OCI-LY7 (cell line): ENCODE data around the gene TMEM61. TPM values are rescaled to one million over a fixed set of nuclear protein-coding genes. Genes with fewer than 3 reads are reported as not detected.

Experiments
- BruUV-seq: library from RNA; stranded (reverse); fragments of 400-500 nt; replicated peaks from 2 replicates; lab custom pipeline; 2021; lab: Mats Ljungman, UMichigan
- CTCF ChIA-PET: fragments of 300-600 bp; sonication (Branson Sonifier 250); formaldehyde crosslinking; loops from one replicate; lab custom pipeline; 2022; ENCODE audit warnings: antibody characterized with exemption; ENCODE audit not compliant: unreplicated experiment; lab: Charles Lee
- POLR2A ChIA-PET: fragments of 300-600 bp; sonication (Branson Sonifier 250); formaldehyde crosslinking; loops from one replicate; lab custom pipeline; 2022; ENCODE audit warnings: antibody characterized with exemption; lab: Charles Lee
- DNase-seq: peaks from one replicate; pipeline ENCODE4 v3.0.0-alpha.2; 2015; ENCODE audit warnings: low spot score
- H2AFZ ChIP-seq: fragments of 200-600 bp; sonication (generic), shearing (Covaris generic); 2 replicates; pipeline ENCODE4 v1.6.1; 2014; ENCODE audit warnings: mild to moderate bottlenecking, antibody characterized with exemption, low read length, moderate library complexity
- H3K27ac ChIP-seq: fragments of 200-600 bp; sonication (generic); 2 replicates; pipeline ENCODE4 v1.5.1; 2014; ENCODE audit warnings: mixed run types, low read depth, mild to moderate bottlenecking, moderate library complexity, low read length, inconsistent platforms; ENCODE audit not compliant: poor library complexity, severe bottlenecking
- H3K36me3 ChIP-seq: fragments of 200-600 bp; sonication (generic); 2 replicates; pipeline ENCODE4 v1.6.1; 2014; ENCODE audit warnings: mild to moderate bottlenecking, antibody characterized with exemption, low read length, moderate library complexity, mixed read lengths; ENCODE audit not compliant: insufficient read depth
- H3K4me1 ChIP-seq: fragments of 200-600 bp; sonication (generic); 2 replicates; pipeline ENCODE4 v1.5.1; 2014; ENCODE audit warnings: mild to moderate bottlenecking, low read length; ENCODE audit not compliant: insufficient read depth, poor library complexity, severe bottlenecking
- H3K4me2 ChIP-seq: fragments of 200-600 bp; sonication (generic); 2 replicates; pipeline ENCODE4 v1.6.1; 2014; ENCODE audit warnings: mild to moderate bottlenecking, low read length
- H3K4me3 ChIP-seq: fragments of 200-600 bp; sonication (generic); 2 replicates; pipeline ENCODE4 v1.5.1; 2014; ENCODE audit warnings: mild to moderate bottlenecking, low read depth, low read length; ENCODE audit not compliant: poor library complexity, severe bottlenecking
- H3K79me2 ChIP-seq: fragments of 200-600 bp; sonication (generic); 2 replicates; pipeline ENCODE4 v1.6.1; 2016; ENCODE audit warnings: low read depth, mild to moderate bottlenecking, low read length, moderate library complexity, mixed read lengths; ENCODE audit not compliant: insufficient read depth
- H3K9me2 ChIP-seq: fragments of 200-600 bp; sonication (generic); 2 replicates; pipeline ENCODE4 v1.6.1; 2016; ENCODE audit warnings: mild to moderate bottlenecking, low read length, mixed read lengths; ENCODE audit not compliant: insufficient read depth
- H3K9me3 ChIP-seq: fragments of 200-600 bp; sonication (generic); 2 replicates; pipeline ENCODE4 v1.6.1; 2014; ENCODE audit warnings: mild to moderate bottlenecking, mixed run types, low read length, mixed read lengths
- H4K20me1 ChIP-seq: fragments of 200-600 bp; sonication (generic); 2 replicates; pipeline ENCODE4 v1.6.1; 2014; ENCODE audit warnings: mild to moderate bottlenecking, antibody characterized with exemption, low read length, moderate library complexity, mixed read lengths; ENCODE audit not compliant: insufficient read depth
- EZH2phosphoT487 ChIP-seq: fragments of 200-600 bp; sonication (generic); IDR thresholded peaks from 2 replicates; pipeline ENCODE4 v1.6.1; 2018; ENCODE audit warnings: low read depth, borderline replicate concordance, mild to moderate bottlenecking, mixed run types, antibody characterized with exemption, low read length, moderate library complexity, mixed read lengths
- intact Hi-C: fragments of 100-400 bp; cut with micrococcal nuclease; formaldehyde crosslinking; loops from one replicate; pipeline ENCODE4 v1.10.0; 2022; ENCODE audit not compliant: unreplicated experiment
- total RNA-seq, 2 experiments: library from RNA; depleted of rRNA in 1 of 2; stranded (reverse); fragments of >200 nt in 1 of 2; shearing (Covaris generic) in 1 of 2; gene quantifications; 2 replicates each; pipeline ENCODE4 v1.2.3, GENCODE V29; 2014 to 2022
- TF ChIP-seq, protein P1 (sequence below): fragments of 200-600 bp; sonication (generic); conservative IDR thresholded peaks from 2 replicates; pipeline ENCODE4 v1.5.1; 2014; ENCODE audit warnings: mild to moderate bottlenecking, antibody characterized with exemption, low read length, moderate library complexity, mixed read lengths

TMEM61 gene
- total RNA-seq, 2 experiments from 2014 or later, result not detected

DNA sequence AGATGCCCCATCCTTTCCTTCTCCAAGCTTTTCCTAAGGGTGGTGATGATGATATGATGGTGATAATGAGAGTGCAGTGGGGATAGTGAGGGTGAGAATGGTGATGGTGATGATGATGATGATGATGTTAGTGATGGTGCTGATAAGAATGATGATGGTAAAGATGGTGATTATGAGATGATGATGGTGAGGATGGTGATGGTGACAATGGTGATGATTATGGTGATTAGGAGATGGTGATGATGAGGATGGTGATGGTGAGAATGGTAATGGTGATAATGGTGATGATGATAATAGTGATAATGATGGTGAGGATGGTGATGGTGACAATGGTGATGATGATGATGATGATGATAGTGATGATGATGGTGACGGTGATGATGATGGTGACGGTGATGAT lies 22.3 kb downstream of the TMEM61 start:
- TF ChIP-seq EZH2phosphoT487, result no peak
- TF ChIP-seq, protein P1, sequence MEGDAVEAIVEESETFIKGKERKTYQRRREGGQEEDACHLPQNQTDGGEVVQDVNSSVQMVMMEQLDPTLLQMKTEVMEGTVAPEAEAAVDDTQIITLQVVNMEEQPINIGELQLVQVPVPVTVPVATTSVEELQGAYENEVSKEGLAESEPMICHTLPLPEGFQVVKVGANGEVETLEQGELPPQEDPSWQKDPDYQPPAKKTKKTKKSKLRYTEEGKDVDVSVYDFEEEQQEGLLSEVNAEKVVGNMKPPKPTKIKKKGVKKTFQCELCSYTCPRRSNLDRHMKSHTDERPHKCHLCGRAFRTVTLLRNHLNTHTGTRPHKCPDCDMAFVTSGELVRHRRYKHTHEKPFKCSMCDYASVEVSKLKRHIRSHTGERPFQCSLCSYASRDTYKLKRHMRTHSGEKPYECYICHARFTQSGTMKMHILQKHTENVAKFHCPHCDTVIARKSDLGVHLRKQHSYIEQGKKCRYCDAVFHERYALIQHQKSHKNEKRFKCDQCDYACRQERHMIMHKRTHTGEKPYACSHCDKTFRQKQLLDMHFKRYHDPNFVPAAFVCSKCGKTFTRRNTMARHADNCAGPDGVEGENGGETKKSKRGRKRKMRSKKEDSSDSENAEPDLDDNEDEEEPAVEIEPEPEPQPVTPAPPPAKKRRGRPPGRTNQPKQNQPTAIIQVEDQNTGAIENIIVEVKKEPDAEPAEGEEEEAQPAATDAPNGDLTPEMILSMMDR, result no peak
- Histone ChIP-seq H3K79me2 (no peaks in the 10 kb centered on the region), H3K9me2 (no peaks in the 10 kb centered on the region), H3K9me3 (no peaks in the 10 kb centered on the region), H3K4me3 (no peak overlapping the region), H2AFZ (no peak overlapping the region), H4K20me1 (no peaks in the 10 kb centered on the region), H3K36me3 (no peaks in the 10 kb centered on the region), H3K4me2 (no peak overlapping the region), H3K4me1 (no peaks in the 10 kb centered on the region), H3K27ac (no peak overlapping the region)
- DNase-seq, result no peak
- CTCF ChIA-PET, result no interaction called here
- POLR2A ChIA-PET, result interaction anchor here (0.7 kb wide), 1 partner anchor 10 kb away, joined by 3 read pairs; no protein-coding TSS in a partner anchor
- BruUV-seq, result no TSS peak
- intact Hi-C loops, result no loop called here

DNA sequence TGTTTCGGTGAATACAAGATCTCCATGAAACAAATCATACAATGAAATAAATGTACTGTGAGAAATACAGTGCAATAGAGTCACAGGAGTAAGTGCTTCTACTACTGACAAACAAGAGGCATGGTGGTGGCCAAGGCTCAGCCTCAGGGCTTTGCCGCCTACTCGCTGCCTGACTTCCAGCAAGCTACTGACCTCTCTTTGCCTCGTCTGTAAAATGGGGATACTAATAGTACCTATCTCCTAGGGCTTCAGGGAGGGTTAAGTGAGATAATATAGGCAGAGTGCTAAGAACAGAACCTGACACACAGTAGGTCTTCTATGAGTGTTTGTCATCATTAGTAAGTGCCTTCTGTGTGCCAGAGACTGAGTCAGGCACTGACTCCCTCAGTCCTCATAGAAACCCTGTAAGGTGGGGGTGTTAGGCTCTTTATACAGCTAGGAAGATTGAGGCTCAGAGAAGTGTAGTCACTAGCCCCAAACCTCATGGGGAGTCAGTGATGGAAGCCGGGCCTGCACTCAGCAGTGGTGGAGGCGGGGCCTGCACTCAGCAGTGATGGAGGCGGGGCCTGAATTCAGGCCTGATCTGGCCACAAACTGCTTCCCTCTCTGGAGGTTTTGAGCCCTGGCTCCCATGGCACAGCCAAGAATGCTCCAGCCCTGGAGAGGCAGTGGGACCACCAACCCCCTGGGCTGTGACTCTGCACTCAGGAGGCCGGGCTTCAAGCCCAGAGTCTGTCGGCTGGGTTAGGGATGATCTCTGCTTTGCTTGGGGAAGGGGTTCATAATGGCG lies 25.1 kb downstream of the TMEM61 start:
- BruUV-seq, result no TSS peak

More for the DNA sequence above, 25.1 kb downstream of the TMEM61 start:
- Histone ChIP-seq H4K20me1 (no peaks in the 10 kb centered on the region), H3K4me1 (no peaks in the 10 kb centered on the region), H3K79me2 (no peaks in the 10 kb centered on the region), H3K4me2 (no peak overlapping the region), H2AFZ (no peak overlapping the region), H3K27ac (no peak overlapping the region), H3K9me3 (no peaks in the 10 kb centered on the region), H3K9me2 (no peaks in the 10 kb centered on the region), H3K4me3 (no peak overlapping the region), H3K36me3 (no peaks in the 10 kb centered on the region)
- intact Hi-C loops, result no loop called here
- POLR2A ChIA-PET, result no interaction called here
- no peak for DNase-seq
- CTCF ChIA-PET, result no interaction called here
- no peak for TF ChIP-seq EZH2phosphoT487
- TF ChIP-seq, protein P1, result no peak
